NCI-H345 (cell line): ENCODE measurements around the gene PAQR8.

Source experiments
- DNase-seq: peaks from one replicate; lab custom pipeline; 2025; lab: John Stamatoyannopoulos, UW

PAQR8 gene

DNA sequence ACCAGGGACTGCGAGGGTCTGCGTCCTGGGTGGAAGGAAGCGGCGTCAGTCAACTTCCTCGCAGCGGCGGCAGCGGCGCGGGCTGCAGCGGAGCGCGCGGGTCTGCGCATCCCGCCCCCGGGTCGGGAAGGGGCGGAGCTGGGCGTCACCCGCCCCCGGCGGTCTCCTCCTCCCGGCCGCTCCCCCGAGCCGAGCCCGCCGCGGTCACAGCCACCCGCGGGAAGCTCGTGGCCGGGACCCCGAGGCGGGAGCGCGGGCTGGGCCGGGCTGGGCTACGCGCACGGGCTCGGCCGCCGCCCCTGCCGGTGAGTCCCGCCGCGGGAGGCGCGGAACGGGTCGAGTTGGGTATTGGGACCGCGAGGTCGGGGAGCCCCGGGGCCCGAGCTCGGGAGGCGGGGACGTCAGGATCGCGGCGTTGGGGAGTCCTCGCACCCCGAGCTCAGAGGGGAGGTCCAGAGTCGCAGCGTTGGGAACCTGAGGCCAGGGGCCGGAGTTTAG, at the start of gene PAQR8:
Gene PAQR8 (plus strand): TSS at position 207 of the 498 bp plus-strand sequence. CDS start 41,063 bp downstream, outside the sequence.
- DNase-seq, result peak; percentile 83

DNA sequence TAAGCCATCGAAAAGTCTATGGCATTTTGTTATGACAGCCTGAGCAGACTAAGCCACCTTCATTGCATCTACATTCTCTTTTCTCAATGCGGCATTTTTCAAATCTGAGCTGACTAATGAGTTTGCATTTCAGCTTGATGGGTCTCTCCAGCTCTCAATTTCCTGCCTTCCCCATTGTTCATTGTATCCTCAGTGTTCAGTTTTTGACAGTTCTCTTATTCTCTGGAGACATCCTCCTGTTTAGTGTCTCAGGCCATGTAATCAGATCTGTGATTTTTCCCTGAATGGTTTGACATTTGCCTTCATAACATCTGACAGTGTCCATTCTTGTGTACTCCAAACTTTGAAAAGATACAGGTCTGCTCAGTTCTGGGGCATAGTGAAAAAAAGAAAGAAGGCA, 49.5 kb upstream of the PAQR8 start:
- no peak for DNase-seq

- DNase-seq, result no peak
Observed at GRCh38 chr6:52314752-52315151, 47.2 kb upstream of the PAQR8 start.

GRCh38 chr6:52317211-52317610, 44.7 kb upstream of the PAQR8 start:
- DNase-seq, result no peak

DNA sequence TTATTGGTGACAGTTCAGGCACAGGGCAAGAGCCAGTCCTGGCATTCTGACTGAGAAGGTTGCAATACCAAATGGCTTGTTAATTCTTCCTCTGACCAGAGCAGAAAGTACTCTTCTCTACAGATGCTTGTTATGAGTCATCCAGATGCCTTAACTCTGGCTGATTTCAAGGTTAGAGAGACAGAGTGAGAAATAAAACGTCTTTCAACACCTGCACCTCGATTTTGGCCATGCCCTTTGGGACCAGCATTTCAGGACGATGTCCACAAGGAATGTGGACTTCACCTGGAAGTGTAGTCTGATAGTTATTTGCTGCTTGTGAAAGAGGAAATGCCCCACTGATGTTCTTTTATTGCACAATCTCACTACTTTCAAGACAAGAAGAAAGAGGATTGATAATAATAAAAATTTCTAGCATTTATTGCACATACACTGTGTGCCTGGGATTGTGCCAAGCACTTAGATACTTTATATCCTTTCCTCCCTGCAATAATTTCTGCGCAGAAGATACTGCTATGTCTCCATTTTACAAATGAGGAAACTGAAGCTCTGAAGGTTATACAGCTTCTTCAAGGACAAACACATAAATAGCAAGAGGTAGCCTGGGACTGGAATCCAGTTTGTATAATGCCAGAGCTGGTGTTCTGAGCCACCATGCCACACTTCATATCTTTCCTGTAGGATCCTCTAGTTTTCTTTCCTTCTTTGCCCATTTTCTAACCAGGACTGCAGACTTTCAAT, 43.9 kb upstream of the PAQR8 start:
- no peak for DNase-seq

- no peak for DNase-seq
Observed at GRCh38 chr6:52324189-52324588, 37.8 kb upstream of the PAQR8 start.

DNA sequence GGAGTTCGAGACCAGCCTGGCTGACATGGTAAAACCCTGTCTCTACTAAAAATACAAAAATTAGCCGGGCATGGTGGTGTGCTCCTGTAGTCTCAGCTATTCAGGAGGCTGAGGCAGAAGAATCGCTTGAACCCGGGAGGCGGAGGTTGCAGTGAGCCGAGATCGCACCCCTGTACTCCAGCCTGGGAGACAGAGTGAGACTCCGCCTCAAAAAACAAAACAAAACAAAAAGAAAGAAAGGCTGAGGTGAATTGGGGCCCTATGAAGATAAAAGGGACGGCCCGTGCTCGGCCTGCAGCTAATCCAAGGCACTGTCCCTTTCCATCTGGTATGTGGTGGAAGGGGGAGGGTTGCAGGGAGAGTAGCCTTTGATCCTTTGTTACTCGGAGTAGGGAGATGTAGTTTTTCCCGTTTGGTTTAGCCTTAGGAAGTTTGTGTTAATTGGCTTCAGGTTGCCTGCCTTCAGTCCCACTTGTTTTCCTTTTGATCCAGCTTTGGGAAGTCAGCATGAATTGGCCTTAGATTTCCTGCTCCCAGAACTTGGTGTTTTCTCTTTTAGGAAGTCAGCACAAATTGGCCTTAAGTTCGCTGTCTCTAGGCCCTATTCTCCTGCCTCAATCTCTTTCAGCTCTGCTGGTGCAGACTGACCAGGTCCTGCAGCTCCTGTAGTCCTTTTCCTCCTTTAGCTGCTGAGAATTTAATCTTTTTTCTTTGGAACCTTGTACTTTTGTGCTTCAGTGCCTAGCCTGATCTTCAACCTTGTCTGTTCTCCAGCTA, 36.1 kb upstream of the PAQR8 start:
- no peak for DNase-seq

DNA sequence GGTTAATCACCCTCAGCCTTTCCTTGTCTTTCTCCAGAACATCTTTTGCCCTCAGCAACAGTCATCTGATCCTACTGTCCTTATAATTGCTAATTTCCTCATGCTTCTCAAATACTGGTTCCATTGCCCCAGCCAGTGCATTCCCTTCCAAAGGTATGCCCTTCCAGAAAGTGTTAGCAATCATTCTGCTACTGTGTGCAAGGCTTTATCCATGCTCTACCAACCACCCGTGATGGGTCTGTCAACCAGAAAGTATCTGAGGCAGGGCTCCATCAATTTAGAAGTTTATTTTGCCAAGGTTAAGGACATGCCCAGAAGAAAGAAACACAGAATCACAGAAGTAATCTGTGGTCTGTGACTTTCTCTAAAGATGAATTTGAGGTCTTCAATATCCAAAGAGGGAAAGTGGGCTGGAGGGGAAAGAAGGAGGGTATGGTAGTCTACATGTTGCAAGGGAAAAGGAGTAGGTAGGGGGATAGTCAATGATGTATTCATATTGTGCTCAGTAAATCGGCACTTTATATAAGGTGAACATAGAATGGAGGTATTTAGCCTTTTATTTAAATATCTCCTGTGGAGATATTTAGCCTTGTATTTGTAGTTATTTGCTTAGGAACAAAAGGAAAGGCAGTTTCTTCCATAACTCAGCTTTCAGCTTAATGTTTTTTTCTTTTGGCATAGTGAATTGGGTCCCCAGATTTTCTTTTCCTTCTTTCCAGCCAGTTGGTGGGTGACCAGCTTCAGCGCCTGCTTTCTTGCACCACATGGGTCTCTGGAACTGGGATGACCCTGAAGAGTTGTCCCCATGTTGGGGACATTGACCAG, 35.2 kb upstream of the PAQR8 start:
- DNase-seq, result no peak

DNA sequence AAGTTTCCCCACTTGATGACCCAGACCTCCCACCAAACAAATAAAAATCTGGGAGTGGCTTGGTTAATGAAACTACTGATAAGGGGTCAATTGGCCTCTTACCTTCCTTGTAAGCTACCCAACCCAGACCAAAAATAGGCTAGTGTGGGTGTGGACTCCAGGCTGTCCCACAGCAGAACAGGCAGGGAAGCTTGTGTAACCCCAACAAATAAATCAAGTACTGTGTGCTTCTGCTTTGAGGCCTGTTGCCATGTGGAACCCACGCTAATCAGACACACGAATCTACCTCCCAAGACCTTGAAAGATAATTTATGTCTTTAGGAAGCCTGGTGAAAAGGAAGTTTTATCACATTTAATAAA, 33.7 kb upstream of the PAQR8 start:
- no peak for DNase-seq

DNA sequence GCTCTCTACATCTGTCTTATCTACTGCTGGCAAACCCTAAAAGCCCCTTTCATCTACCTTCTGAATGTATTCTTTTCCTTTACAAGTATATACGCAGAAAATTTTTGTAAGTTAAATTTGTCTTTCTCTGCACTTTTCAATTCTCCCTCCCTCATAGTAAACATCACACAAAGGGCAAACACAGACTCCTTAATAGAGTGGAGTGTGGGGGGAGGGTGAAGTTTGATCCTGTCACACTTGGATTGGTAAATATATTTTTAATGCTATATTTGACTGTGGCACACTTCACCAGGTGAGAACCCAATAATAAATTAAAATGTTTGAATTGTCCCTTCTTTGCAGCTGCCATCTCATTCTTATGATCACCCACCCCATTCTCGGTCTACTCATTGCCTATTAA, 33.2 kb upstream of the PAQR8 start:
- DNase-seq, result peak; percentile 20

- no peak for DNase-seq
Observed at GRCh38 chr6:52330470-52330869, 31.5 kb upstream of the PAQR8 start.

GRCh38 chr6:52331793-52332457, 30.0 kb upstream of the PAQR8 start:
- no peak for DNase-seq

- no peak for DNase-seq
Observed at GRCh38 chr6:52333840-52334200, 28.1 kb upstream of the PAQR8 start.

- no peak for DNase-seq
Observed at GRCh38 chr6:52335576-52335975, 26.4 kb upstream of the PAQR8 start.

GRCh38 chr6:52336919-52337561, 24.9 kb upstream of the PAQR8 start:
- no peak for DNase-seq

DNA sequence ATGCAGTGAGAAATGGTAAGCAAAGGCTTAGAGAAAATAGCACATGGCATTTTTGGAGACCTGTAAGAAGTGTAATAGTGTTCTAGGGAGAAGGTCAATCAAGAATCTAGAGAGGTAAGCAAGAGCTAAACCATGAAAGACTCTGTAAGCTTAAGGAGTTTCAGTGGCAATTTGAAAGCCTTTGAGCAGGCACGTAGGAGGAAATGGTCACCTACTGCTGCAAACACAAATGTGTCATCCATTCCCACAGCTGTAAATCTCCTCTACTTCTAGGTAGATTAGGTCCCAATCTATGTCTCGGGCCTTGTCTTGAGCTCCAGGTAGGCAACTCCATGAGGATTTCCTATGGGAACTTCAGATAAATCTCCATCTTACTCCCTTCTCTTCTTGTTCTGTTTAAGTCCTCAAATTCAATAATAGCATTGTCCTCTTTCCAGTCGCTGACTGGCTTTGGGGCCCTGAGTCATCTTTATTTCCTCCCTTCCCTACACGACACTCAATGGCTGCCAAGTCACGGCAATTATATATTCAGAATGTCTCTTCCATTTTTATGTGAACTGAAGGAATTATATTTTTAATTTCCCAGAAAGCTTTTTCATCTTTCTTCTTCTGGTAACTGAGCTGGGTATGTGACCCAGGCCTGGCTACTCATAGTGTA, 24.2 kb upstream of the PAQR8 start:
- DNase-seq, result no peak

- DNase-seq, result no peak
Observed at GRCh38 chr6:52340603-52340880, 21.4 kb upstream of the PAQR8 start.

- DNase-seq, result no peak
Observed at GRCh38 chr6:52341561-52342260, 20.2 kb upstream of the PAQR8 start.

- DNase-seq, result no peak
Observed at GRCh38 chr6:52345311-52345710, 16.6 kb upstream of the PAQR8 start.

- DNase-seq, result no peak
Observed at GRCh38 chr6:52346503-52346902, 15.4 kb upstream of the PAQR8 start.

GRCh38 chr6:52347818-52348217, 14.1 kb upstream of the PAQR8 start:
- no peak for DNase-seq
